HG03571 (cell line): ENCODE results near the gene IL17REL.
"Not testable (repeated sequence)": the region's sequence is repeated elsewhere in the genome, so short reads cannot be mapped to it uniquely, and the experiment has no call there.

Experiments used
- ATAC-seq: cut with Tn5 transposase; IDR thresholded peaks from one replicate; pipeline ENCODE4 v1.9.1; 2021; ENCODE audit not compliant: unreplicated experiment

Gene IL17REL

GRCh38 chr22:49949914-49950292 is 62.7 kb downstream of the IL17REL start:
- ATAC-seq = no peak

GRCh38 chr22:49948958-49949913 is 63.3 kb downstream of the IL17REL start:
- ATAC-seq = no peak

GRCh38 chr22:49948116-49948957 is 64.2 kb downstream of the IL17REL start:
- no peak for ATAC-seq

DNA sequence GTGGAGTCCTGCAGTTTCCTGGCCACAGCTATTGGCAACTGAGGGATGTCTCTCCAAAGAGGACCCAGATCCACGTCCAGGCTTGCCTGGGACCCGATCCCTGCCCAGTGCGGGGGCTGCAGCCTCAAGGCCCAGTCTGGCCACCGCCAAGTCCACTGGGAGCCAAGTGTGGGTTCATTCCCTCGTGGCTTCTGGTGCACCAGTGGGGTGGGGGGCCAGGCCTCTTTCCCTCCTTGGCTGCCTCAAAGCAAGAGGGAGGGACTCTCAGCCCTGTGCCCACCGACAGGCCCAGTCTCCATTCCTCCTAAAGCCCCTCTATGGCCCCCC is 65.3 kb downstream of the IL17REL start:
- no peak for ATAC-seq

DNA sequence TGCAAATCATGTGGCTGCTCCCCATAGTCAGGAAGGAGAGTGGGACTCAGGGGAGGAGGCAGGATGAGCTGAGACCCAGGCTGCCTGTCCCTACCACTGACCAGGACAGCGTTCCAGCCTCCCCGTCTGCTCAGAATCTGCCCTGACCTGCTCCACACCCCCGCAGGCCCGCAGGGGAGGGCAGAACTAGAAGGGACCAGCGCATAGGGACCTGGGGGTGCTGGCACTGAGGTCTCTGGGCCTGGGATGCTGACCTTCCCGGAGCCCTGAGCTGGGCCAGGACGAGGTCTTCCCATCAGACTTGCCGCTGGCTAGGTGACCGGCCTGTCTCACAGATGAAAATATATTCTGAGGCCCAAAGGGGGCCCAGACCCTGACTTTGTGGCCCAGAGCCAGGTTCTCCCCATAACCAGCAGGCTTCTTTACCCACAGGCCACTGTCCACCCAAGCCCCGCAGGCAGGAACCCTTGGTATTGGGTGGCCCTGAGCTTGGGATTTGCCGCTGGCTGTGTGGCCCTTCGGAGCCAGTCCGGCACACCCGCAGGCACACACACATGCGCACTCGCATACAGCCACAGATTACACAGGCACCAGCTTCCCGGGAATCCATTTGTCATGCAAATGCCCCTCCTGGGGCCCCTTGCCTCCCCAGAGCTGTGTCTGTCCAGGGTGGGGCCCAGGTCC is 65.8 kb downstream of the IL17REL start:
- no peak for ATAC-seq

GRCh38 chr22:49945042-49945794 is 67.3 kb downstream of the IL17REL start:
- ATAC-seq = not testable (repeated sequence)
